ENCODE data around the gene SF3A2.

The SF3A2 gene

DNA sequence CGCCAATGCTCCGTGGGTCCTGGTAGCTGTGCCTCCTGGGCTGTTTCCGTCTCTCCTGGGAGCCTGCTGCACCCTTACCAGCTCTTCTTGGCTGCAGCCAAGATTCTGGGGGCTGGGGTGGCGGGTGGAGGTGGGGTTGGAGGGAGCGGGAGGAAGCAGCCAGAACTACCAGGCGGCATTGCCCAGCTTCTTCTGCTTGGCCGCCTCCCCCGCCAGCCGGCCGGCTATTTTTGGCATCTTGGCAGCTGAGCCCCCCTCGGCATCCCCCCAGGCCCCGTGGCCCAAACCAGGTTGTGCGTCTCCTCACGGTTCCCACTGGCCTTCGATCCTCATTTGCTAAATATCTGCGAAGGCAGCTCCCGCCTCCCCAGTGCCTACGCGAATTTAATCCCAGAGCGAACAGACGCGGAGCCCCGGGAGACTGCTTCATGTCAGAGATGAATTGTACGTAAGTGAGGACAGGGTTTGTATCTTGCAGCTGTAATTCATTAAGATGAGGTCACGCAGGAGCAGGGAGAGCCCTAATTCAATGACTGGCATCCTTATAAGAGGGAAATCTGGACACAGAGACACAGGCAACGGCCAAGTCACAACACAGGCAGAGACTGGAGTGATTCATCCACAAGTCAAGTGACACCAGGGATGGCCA lies 58.2 kb downstream of the SF3A2 start:
- TF ChIP-seq, protein P1, sequence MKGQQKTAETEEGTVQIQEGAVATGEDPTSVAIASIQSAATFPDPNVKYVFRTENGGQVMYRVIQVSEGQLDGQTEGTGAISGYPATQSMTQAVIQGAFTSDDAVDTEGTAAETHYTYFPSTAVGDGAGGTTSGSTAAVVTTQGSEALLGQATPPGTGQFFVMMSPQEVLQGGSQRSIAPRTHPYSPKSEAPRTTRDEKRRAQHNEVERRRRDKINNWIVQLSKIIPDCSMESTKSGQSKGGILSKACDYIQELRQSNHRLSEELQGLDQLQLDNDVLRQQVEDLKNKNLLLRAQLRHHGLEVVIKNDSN (IDR thresholded peaks at IDR 0.05) = no peak
- no peak for TF ChIP-seq RAD21 (IDR thresholded peaks at IDR 0.05; ENCODE audit: low read depth)
- TF ChIP-seq TAF1 (IDR thresholded peaks at IDR 0.05; ENCODE audit: low read depth) = no peak
- no peak for TF ChIP-seq TCF12 (IDR thresholded peaks at IDR 0.05; ENCODE audit: low read depth)
- no peak for TF ChIP-seq EP300 (IDR thresholded peaks at IDR 0.05; ENCODE audit: borderline replicate concordance)
- no peak for TF ChIP-seq NFIC (IDR thresholded peaks at IDR 0.05)
- no peak for TF ChIP-seq TEAD4 (IDR thresholded peaks at IDR 0.05)
- no peak for TF ChIP-seq CREB1 (IDR thresholded peaks at IDR 0.05; ENCODE audit: low read depth)
- TF ChIP-seq CEBPB (IDR thresholded peaks at IDR 0.05) = no peak
- TF ChIP-seq REST (IDR thresholded peaks at IDR 0.05; ENCODE audit: low read depth) = no peak
- TF ChIP-seq EGR1 (IDR thresholded peaks at IDR 0.05) = no peak
- TF ChIP-seq FOXM1 (IDR thresholded peaks at IDR 0.05; ENCODE audit: borderline replicate concordance, low read depth) = no peak
- TF ChIP-seq MAX (IDR thresholded peaks at IDR 0.05) = no peak
- no peak for TF ChIP-seq YY1 (IDR thresholded peaks at IDR 0.05; ENCODE audit: low read depth)
- no peak for TF ChIP-seq ZBTB7A (IDR thresholded peaks at IDR 0.05; ENCODE audit: low read depth)

DNA sequence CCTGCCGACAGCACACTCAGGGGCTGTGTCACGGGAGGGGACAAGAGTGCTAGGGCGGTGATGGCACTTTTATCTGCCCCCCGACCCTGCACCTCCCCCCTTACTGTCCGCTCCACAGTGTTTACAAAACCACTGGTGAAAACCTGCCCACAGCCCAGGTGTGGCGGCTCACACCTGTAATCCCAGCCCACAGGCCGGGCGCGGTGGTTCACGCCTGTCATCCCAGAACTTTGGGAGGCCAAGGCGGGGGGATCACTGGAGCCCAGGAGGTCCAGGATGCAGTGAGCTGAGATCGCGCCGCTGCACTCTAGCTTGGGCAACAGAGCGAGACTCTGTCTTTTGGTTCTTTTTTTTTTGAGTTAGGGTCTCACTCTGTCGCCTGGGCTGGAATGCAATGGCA lies 59.5 kb downstream of the SF3A2 start:
- TF ChIP-seq ZBTB7A (IDR thresholded peaks at IDR 0.05; ENCODE audit: low read depth) (no peak), RAD21 (IDR thresholded peaks at IDR 0.05; ENCODE audit: low read depth) (no peak), CEBPB (IDR thresholded peaks at IDR 0.05) (no peak), CREB1 (IDR thresholded peaks at IDR 0.05; ENCODE audit: low read depth) (no peak), FOXM1 (IDR thresholded peaks at IDR 0.05; ENCODE audit: borderline replicate concordance, low read depth) (no peak), EGR1 (IDR thresholded peaks at IDR 0.05) (no peak), TCF12 (IDR thresholded peaks at IDR 0.05; ENCODE audit: low read depth) (no peak), TEAD4 (IDR thresholded peaks at IDR 0.05) (no peak)
- TF ChIP-seq, protein P1 (IDR thresholded peaks at IDR 0.05) = no peak

All from Ishikawa (cell line).